HG03571 (cell line): Measurements from ENCODE around the gene HSD17B1.
A peak's percentile ranks its signal among the peaks of the same experiment; 100 is the strongest.
"Not testable (repeated sequence)": the region's sequence is repeated elsewhere in the genome, so short reads cannot be mapped to it uniquely, and the experiment has no call there.

Experiments used
- ATAC-seq: cut with Tn5 transposase; IDR thresholded peaks from one replicate; pipeline ENCODE4 v1.9.1; 2021; ENCODE audit not compliant: unreplicated experiment

HSD17B1 gene

DNA sequence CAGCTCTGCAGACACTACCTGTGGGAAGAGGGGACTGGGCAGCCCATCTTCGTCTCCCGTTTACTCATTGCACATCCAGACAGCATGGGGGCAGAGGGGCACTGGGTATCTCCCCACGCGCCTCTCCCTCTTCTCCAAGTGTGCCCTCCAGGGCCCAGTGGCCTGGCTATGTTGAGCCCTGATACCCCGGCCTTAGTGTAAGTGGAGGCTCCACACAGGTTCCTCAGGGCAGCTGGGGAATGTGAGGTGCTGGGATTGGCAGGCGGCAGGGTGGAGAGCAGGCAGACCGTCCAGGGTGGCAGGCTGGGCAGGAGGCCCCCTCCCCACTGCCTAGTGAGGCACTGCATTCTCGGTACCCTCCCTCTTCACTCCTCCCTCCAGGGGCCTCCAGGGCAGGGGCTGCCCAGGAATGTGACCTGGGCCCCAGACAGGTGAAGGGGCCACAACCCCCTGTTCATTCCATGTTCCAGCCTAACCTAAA, 29.9 kb upstream of the HSD17B1 start:
- no peak for ATAC-seq

- ATAC-seq, result no peak
Observed at GRCh38 chr17:42525221-42525620, 27.5 kb upstream of the HSD17B1 start.

DNA sequence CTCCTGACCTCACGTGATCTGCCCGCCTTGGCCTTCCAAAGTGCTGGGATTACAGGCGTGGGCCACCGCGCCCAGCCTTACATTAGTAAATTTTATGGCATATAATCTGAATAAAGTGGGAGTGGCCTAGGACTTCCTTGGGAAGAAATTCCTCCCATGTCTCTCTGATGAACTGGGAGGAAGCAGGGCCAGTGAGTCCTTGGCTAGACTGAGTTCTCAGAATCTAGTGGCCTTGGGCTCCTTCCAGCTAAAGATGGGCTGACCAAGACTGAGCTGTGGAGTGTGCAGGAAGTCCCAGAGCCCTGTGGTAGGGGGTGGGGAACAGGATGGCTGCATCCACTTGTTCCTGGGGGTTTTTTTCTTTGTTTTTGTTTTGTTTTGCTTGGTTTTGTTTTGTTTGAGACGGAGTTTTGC, 26.7 kb upstream of the HSD17B1 start:
- no peak for ATAC-seq

GRCh38 chr17:42527932-42528331, 24.8 kb upstream of the HSD17B1 start:
- no peak for ATAC-seq

- no peak for ATAC-seq
Observed at GRCh38 chr17:42529061-42529460, 23.7 kb upstream of the HSD17B1 start.

DNA sequence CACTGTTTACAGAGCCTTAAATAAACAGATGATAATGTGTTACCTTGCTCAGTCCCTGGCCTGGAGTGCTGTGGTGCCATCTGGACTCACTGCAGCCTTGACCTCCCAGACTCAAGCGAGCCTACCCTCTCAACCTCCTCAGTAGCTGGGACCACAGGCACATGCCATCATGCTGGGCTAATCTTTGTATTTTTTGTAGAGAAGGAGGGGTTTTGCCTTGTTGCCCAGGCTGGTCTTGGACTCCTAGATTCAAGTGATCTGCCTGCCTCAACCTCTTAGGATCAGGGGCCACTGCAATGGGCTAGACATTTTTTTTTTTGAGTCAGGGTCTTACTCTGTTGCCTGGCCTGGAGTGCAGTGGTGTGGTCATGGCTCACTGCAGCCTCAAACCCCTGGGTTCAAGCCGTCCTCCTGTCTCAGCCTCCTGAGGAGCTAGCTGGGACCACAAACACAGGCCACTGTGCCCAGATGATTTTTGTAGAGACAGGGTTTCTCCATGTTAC, 21.7 kb upstream of the HSD17B1 start:
- no peak for ATAC-seq

GRCh38 chr17:42531455-42532354, 21.0 kb upstream of the HSD17B1 start:
- no peak for ATAC-seq

DNA sequence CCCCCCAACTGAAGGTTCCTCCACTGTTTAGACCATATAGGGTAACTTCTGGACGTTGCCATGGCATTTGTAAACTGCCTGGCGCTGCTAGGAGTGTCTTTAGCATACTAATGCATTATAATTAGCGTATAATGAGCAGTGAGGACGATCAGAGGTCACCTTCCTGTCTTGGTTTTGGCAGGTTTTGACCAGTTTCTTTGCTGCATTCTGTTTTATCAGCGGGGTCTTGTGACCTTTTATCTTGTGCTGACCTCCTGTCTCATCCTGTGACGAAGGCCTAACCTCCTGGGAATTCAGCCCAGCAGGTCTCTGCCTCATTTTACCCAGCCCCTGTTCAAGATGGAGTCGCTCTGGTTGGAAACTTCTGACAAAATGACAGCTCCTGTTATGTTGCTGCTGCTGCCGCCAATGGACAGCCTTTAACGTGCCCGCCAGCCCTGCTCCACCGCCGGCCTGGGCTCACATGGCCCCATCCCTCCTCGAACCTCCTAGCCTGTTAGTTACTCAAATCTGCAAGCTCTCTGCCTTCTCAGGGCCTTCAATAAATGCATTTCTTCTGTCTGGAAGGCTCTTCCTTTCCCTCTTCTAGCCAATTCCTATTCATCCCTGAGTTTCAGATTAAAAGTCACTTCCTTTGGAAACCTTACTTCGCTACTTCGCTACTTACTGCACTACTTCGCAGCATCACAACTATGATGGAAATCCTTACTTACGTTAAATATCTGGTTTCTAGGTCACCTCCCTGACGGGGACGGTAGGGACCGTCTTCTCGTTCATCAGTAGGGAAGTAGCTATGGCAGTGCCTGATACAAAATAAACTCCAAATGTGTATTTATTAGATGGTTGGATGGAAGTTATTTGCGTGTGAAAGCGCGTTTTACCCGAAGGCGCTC, 17.3 kb upstream of the HSD17B1 start:
- ATAC-seq, result no peak

DNA sequence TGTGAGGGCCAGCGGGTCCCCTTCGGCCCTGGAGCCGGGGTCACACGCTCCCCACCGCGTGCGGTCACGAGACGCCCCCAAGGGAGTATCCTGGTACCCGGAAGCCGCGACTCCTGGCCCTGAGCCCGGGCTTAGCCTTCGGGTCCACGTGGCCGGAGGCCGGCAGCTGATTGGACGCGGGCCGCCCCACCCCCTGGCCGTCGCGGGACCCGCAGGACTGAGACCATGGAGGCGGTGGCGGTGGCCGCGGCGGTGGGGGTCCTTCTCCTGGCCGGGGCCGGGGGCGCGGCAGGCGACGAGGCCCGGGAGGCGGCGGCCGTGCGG, 16.7 kb upstream of the HSD17B1 start, which contains the start of gene NAGLU:
NAGLU (plus strand) TSS at position 194 of the 324 bp plus-strand sequence; CDS start at position 226, 32 bp downstream.
- peak; percentile 67 for ATAC-seq

DNA sequence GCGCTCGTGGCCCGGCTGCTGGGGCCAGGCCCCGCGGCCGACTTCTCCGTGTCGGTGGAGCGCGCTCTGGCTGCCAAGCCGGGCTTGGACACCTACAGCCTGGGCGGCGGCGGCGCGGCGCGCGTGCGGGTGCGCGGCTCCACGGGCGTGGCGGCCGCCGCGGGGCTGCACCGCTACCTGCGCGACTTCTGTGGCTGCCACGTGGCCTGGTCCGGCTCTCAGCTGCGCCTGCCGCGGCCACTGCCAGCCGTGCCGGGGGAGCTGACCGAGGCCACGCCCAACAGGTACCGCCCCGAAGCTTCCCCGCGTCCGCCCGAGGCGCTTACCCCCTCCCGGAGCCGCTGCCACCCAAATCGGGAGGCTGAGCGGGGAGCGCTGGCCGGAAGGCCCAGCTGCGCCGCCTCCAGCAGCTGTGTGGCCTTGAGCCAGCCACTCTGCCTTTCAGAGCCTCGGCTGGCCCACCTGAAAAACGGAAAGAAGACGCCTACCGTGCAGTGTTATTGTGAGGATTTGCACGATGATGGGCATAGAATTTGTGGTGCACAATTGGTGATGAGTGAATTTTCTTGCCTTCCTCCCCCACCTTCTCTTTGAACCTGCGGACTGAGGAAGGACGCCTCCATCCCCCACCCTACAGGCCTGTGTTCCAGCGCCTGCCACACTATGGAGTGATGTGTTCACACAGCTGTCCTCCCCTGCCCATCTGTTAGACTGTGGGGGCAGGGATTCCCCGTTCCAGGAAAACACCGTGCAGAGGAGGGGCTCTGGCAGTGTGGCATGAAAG, 16.2 kb upstream of the HSD17B1 start:
- peak; percentile 59 for ATAC-seq

- no peak for ATAC-seq
Observed at GRCh38 chr17:42537156-42537805, 15.4 kb upstream of the HSD17B1 start.

GRCh38 chr17:42537826-42538451, 14.8 kb upstream of the HSD17B1 start:
- ATAC-seq, result no peak

DNA sequence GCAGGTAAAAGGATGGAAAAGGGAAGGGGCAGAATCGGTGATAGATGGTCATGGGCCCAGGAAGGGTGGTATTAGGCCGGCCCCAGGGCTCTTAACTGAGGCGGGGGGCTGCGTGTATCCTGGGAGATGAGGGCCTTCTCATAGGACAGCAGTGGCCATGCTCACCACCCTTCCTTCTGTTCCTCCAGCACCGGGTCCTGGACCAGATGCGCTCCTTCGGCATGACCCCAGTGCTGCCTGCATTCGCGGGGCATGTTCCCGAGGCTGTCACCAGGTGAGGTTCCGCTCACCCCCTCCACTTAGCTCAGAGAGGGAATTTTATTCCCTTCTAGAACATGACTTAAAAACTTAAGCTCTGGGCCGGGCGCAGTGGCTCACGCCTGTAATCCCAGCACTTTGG, 14.2 kb upstream of the HSD17B1 start:
- ATAC-seq, result no peak

- ATAC-seq, result not testable (repeated sequence)
Observed at GRCh38 chr17:42540558-42540957, 12.2 kb upstream of the HSD17B1 start.

GRCh38 chr17:42541041-42541833, 11.5 kb upstream of the HSD17B1 start:
- no peak for ATAC-seq

DNA sequence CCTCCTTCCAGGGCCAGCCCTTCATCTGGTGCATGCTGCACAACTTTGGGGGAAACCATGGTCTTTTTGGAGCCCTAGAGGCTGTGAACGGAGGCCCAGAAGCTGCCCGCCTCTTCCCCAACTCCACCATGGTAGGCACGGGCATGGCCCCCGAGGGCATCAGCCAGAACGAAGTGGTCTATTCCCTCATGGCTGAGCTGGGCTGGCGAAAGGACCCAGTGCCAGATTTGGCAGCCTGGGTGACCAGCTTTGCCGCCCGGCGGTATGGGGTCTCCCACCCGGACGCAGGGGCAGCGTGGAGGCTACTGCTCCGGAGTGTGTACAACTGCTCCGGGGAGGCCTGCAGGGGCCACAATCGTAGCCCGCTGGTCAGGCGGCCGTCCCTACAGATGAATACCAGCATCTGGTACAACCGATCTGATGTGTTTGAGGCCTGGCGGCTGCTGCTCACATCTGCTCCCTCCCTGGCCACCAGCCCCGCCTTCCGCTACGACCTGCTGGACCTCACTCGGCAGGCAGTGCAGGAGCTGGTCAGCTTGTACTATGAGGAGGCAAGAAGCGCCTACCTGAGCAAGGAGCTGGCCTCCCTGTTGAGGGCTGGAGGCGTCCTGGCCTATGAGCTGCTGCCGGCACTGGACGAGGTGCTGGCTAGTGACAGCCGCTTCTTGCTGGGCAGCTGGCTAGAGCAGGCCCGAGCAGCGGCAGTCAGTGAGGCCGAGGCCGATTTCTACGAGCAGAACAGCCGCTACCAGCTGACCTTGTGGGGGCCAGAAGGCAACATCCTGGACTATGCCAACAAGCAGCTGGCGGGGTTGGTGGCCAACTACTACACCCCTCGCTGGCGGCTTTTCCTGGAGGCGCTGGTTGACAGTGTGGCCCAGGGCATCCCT, 9.3 kb upstream of the HSD17B1 start:
- no peak for ATAC-seq

DNA sequence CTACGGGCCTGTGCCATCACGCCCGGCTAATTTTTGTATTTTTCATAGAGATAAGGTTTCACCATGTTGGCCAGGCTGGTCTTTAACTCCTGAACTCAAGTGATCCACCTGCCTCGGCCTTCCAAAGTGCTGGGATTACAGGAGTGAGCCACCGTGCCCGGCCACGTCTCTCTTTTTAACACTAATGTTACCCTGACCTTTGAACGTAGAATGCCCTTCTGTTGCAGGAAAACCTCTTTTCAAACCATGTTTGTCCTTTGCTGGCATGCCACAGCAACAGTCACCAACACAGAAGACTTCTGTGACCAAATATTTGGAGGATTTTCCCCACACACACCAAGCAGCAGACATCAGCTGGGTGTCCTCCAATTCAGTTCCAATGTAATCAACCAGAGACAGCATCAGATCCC, 7.8 kb upstream of the HSD17B1 start:
- ATAC-seq, result no peak
